ENCODE results near the gene FN3K. TPM values are rescaled to one million over a fixed set of nuclear protein-coding genes. Genes with fewer than 3 reads are reported as not detected.

The FN3K gene
- total and polyA plus RNA-seq, 2 of the 4 experiments (the other 2 are of a cell fraction): 0.90 to 2.9 TPM

DNA sequence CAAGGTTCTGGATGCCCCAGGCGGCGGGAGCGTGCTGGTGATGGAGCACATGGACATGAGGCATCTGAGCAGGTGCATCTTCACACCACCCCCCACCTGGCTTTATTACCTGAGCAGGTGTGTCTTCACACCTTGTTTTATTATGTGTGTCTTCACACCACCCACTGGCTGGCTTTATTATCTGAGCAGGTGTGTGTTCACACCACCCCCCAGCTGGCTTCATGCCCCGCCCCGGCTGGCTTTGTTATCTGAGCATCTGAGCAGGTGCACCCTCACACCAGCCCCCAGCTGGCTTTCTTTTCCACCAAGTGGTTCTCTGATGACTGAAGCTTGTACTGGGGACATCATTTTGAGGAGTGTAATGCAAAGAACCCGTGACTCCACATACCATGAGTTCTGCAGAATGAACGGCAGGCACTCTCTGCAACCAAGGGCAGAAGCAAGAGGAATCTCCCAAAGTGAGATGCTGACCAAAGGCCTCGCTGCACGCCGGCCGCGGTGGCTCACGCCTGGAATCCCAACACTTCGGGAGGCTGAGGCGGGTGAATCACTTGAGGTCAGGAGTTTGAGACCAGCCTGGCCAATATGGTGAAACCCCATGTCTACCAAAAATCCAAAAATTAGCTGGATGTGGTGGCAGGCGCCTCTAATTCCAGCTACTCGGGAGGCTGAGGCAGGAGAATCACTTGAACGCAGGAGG, 16.3 kb upstream of the FN3K start:
- Histone ChIP-seq H3K9ac (ENCODE audit: low read depth, low read length) (no peak overlapping the region), H2BK120ac (ENCODE audit: low read depth, low read length) (no peak overlapping the region), H3K27ac (ENCODE audit: insufficient read depth, low read length) (no peak overlapping the region), H3K9me1 (ENCODE audit: insufficient read depth, low read length) (peaks cover 9% of the 10 kb centered on the region), H2BK5ac (ENCODE audit: low read depth, low read length, poor library complexity, severe bottlenecking) (no peak overlapping the region), H3K18ac (ENCODE audit: low read depth, low read length) (no peak overlapping the region), H4K5ac (ENCODE audit: low read depth, low read length) (no peak overlapping the region), H3K9me3 (ENCODE audit: control insufficient read depth, insufficient read depth, low read length) (no peaks in the 10 kb centered on the region), H2AK5ac (ENCODE audit: low read depth, low read length) (no peak overlapping the region), H3K79me1 (ENCODE audit: low read depth in 1 of 2, low read length in 2 of 2) (peaks cover 10 to 26% of the 10 kb centered on the region in 2 experiments), H3K4ac (ENCODE audit: low read depth, low read length) (no peak overlapping the region), H2AK9ac (replicated peaks; ENCODE audit: low read depth, low read length, poor library complexity) (no peak overlapping the region), H2AFZ (replicated peaks; ENCODE audit: low read length, poor library complexity) (no peak overlapping the region), H3K56ac (ENCODE audit: extremely low read depth, insufficient read depth, low read length) (no peak overlapping the region), H3K4me2 (ENCODE audit: low read depth, low read length) (no peak overlapping the region), H2BK15ac (ENCODE audit: low read depth, low read length) (no peak overlapping the region), H3K27me3 (ENCODE audit: control insufficient read depth, insufficient read depth, low read length) (no peaks in the 10 kb centered on the region), H3K14ac (replicated peaks; ENCODE audit: low read depth, low read length) (no peak overlapping the region), H2BK20ac (ENCODE audit: low read depth, low read length) (no peak overlapping the region), H3K23ac (ENCODE audit: low read depth, low read length) (no peak overlapping the region), H3K36me3 (ENCODE audit: control insufficient read depth, insufficient read depth, low read length) (peaks cover 21% of the 10 kb centered on the region), H4K91ac (ENCODE audit: insufficient read depth, low read depth, low read length) (no peak overlapping the region), H3K4me3 (ENCODE audit: insufficient read depth, low read depth, low read length) (no peak overlapping the region), H4K20me1 (ENCODE audit: insufficient read depth, low read length) (0 out of 2 replicates have a peak, but pooled peaks cover 4% of the 10 kb centered on the region), H4K8ac (ENCODE audit: low read depth in 2 of 2, low read length in 2 of 2) (no peak overlapping the region), H3K4me1 (ENCODE audit: control insufficient read depth, insufficient read depth, low read length) (peaks cover 7% of the 10 kb centered on the region)
- intact Hi-C loops (cut with micrococcal nuclease) (no loop called here), in situ Hi-C loops (cut with MboI; ENCODE audit: low sequenced_read_pairs) (no loop called here), dilution Hi-C loops (cut with HindIII; ENCODE audit: low sequenced_read_pairs, unreplicated experiment) (no loop called here)
- ChIA-PET CTCF (no interaction called here), POLR2A (ENCODE audit: unreplicated experiment) (no interaction called here)
- no peak for TF ChIP-seq POLR2A (IDR thresholded peaks at IDR 0.05; ENCODE audit: low read depth, low read length)
- no peak for TF ChIP-seq RAD21 (IDR thresholded peaks at IDR 0.05; ENCODE audit: low read length)
- no peak for TF ChIP-seq FOS (IDR thresholded peaks at IDR 0.05; ENCODE audit: low read depth, low read length)
- no peak for TF ChIP-seq RFX5 (IDR thresholded peaks at IDR 0.05; ENCODE audit: low read depth, low read length)
- ATAC-seq (ENCODE audit: low read depth) (no peak), DNase-seq (no peak)
- BruUV-seq (replicated peaks): no TSS peak
- WGBS, 2 experiments (ENCODE audit: extremely low coverage in 2 of 2, insufficient read length in 1 of 2): 82% methylated on average over 7 of the region's 18 CpGs; no CpG with 5 or more reads in 1 of the 2 experiments
